GM18873 (cell line): ENCODE data around the gene NSMCE1.
A peak's percentile ranks its signal among the peaks of the same experiment; 100 is the strongest.

Source experiments
- ATAC-seq: cut with Tn5 transposase; IDR thresholded peaks from one replicate; pipeline ENCODE4 v1.9.1; 2021; ENCODE audit warnings: mild to moderate bottlenecking, moderate library complexity, moderate number of reproducible peaks; ENCODE audit not compliant: unreplicated experiment, low FRiP score

Gene NSMCE1

GRCh38 chr16:27245276-27246172 is 23.0 kb downstream of the NSMCE1 start:
- no peak for ATAC-seq

DNA sequence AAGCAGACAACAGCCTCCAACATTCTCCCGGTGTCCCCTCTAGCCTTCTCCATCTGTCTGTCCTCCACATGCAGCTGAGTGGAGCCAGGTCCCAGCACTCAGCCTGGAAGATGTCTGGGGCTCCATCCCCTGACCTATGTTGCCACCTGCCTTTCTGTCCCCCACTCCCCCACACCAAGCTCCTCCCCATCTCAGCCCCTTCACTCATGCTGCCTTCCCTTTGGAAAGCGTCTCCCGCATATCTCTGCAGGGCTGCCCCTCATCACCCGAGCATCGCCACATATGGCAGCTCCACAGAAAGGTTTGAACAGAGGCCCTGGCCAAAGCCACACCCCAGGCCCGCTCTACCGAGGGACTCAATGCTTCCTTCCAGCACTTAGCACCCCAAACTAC is 24.2 kb downstream of the NSMCE1 start:
- ATAC-seq: no peak

DNA sequence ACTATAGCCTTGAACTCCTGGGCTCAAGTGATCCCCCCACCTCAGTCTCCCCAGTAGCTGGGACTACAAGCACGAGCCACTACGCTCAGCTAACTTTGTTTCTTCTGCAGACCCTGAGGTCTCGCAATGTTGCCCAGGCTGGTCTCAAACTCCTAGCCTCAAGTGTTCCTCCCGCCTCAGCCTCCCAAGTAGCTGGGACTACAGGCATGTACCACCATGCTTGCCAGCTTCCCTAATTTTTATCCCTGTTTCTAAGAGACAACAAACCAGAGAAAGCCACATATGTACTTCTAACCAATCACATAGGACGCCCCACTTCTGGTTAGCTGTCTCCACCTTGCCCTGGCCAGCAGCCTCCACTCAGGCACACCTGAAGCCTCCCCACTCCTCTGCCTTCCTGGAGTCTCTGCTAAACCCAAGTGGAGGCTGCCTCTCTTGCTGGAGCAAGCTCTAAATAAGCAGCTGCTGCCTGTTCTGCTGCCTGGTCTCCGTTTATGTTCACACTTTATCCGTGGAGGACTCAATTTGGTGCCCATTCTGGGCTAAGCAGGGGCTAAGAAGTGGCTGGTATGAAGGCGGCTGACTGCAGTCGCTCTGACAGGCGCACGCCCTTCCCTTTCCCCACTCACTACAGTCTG is 24.7 kb downstream of the NSMCE1 start:
- ATAC-seq: no peak

DNA sequence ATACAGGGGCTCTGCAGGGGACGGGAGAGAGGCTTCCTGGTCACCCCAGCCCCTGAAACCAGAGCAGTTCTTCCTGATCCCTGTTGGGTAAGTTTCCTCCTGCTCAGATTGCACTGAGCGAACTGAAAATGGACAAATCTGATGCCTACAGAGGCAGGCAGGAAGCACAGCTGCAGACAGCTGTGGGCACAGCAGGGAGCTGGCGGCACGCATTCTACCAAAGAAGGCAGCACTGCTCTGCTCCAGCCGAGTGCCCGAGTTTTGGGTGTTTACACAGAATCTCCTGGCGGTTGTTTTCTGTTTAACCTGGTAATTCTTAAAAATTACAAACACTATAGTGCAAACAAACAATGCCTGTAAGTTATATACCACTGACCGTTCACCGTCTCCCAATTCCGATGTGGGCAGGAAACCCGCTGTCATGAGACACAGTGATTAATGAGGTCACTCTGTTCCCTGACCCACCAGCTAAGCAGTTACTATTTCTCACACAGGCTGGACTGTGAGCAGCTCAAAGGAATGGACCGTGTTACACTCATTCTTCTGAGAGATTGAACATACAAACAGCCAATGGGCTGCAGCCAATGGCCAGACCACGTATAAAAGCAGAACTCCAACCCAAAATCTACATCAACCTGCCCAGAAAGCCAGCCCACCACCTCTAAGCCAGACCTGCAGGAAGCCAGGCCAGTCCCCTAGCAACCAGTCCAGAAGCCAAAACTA is 25.5 kb downstream of the NSMCE1 start:
- ATAC-seq: no peak

- no peak for ATAC-seq
These were observed 26.2 kb downstream of the NSMCE1 start for GRCh38 chr16:27242398-27242797.

- ATAC-seq: no peak
These were observed 26.9 kb downstream of the NSMCE1 start for GRCh38 chr16:27241658-27242057.

DNA sequence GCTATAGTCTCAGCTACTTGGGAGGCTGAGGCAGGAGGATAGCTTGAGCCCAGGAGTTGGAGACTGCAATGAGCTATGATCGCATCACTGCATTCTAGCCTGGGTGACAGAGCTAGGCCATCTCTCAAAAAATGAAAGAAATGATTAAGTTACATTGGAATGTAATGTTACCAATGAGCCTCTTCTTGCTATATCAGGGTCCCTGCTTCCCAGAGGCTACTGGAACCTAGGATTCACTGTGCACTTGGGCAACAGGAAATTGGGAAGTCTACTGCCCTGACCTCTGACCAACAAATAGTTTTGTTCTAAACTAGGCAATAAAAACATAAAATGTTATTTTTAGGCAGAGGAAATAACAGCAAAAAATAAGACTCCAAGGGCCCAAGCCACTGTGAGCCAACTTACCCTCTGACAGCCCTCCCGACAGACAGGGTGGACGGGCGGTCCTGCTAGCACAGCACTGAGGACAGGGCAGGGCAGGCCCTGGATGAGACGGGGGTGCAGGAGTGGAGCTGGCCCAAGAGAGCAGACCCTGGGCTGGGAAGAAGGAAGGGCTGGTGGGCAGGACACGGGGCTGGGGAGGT is 27.5 kb downstream of the NSMCE1 start:
- ATAC-seq: no peak

DNA sequence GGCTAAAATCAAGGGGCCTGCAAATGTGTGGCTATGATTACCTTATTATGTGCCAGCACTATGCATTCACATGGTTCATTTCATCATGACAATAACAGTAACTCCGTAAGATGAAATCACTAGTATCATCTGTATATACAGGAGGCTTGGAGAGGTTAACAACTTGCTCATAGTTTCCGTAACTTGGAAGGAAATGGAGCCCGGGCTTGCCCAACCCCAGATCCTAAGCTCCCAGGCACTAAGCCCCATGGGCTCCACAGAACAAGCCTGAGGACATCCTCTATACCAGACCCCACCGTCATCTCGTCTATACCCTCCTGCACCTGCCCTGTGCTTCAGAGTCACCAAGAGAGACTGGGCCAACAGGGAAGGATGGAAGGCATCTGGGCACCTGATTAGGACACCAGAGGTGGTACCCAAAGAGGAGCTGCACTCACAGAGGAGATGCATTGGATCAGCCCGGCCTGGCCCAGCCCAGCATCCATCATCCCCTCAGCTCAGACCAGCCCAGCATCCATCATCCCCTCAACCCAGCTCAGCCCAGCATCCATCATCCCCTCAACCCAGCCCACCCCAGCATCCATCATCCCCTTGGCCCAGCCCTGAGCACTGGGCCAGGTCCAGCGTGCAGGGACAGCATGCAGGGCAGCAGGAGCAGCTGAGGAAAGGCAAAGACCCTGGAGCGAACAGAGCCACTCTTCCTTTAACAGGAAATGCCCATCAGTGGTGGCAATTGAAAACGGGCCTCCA is 28.5 kb downstream of the NSMCE1 start:
- no peak for ATAC-seq

DNA sequence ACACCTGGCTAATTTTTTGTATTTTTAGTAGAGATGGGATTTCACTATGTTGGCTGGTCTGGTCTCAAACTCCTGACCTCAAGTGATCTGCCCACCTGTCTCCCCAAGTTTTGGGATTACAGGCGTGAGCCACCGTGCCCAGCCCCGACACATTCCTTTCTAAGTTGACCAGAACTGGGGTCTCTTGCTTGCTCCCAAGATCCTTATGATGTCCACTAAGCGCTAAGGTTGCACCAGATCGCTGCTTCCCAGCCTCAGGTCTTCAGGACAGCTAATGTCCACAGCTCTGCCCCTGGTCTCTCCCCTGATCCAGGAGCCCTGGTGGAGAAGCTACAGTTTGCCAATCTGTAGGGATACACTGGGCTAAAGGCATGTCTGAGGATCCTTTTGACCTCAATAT is 29.5 kb downstream of the NSMCE1 start:
- no peak for ATAC-seq

GRCh38 chr16:27238591-27238990 is 30.0 kb downstream of the NSMCE1 start:
- ATAC-seq: no peak

DNA sequence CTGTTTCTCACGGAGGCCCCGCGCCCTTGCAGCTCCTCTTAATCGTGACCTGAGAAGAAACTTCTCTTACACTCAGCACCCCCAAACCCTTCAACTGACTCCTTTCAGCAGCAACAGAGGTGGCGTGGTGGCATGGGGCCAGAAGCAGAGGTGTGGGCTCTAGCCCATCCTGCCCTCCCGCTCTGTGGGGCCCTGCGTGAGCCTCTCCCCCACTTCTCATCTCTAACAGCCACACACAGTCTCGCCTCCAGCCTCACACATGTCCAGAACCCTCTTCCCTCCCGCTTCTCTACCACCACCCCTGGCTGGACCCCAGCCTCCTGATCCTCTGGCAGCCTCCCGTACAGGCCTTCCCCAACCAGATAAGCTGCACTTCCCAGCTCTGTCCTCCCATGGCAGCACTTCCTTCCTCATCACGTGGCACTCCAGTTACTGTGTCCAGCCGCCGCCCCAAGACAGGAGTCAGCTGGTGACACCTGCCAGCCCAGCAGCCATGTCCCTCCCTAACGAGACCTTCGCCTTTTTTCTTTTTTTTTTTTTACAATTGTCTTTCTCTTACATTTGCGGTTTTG is 30.5 kb downstream of the NSMCE1 start:
- ATAC-seq: no peak

DNA sequence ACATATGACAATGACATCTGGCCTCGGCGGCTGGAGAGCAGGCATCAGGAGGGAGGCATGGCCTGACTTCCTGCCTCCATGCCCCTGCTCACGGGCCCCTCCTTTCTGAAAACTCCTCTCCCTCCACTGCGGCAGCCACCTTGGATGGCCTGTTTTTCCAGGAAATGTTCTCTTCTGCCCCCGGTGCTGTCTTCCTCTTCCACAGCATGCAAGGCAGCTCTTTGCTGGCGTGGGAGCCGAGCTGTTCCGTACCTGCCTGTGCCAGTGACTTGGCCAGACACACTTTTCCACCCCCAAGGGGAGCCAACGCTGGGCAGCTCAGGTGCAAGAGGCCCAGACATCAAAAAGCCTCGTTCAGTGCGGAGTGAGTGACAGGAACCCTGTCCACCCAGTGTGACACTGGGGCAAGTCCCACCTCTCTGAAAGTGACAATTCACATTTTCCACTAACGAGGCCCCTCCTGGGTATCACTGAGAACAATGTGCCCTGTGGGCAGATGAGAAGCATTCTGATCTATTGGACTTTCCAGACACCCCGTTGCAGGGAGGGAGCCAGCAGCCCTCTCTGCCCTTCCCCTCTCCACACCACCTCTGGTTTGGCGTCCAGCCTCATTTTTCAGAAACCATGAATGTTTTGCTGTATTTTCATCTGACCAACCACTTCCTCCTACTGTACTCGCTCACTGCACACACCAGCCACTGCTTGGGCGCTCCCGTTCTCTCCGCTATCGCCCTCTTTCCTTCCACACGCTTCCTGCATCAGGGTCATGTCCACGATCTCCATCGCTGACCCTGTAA is 31.2 kb downstream of the NSMCE1 start:
- peak; percentile 48 for ATAC-seq

GRCh38 chr16:27236635-27237218 is 31.8 kb downstream of the NSMCE1 start:
- no peak for ATAC-seq

GRCh38 chr16:27235938-27236245 is 32.7 kb downstream of the NSMCE1 start:
- ATAC-seq: no peak

DNA sequence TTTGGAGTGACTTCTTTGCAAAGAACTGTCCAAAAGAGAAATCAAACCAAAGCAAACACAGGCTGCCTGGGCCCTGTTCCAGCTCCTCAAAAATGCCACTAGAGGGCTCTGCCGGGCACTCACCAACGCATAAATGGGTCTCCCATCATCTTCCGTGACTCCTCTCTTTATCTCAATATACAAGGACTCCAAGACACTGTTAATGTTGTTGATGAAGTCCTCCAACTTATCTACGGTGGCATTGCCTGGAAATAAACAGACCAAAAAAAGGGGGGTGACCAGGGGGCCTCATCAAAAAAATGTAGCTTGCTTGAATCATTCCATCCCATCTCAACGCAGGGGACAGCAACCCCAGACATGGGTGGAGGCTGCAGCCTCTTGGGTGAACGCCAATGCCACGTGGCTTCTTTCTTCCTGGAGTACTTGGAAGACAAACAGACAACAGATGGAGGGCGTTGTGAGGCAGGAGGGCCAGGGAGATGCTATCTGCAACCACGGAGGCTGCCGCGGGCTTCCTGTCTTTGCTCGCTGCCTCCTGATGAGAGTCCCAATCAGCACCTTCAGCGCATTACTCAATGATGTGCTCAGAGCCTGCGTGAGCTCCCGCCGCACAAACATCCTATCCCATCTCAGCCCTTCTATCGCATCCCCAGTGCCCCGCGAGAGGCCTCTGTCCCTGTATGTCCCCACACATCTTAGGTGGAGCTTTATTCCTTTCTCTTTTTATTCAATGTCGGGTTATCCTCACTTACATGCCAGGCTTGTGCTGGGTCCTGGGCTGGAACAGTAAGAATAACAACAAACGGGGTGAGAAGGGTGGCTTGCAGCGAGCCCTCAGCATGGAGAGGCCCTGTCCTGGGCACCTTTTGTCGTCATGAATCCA is 33.3 kb downstream of the NSMCE1 start:
- ATAC-seq: no peak

GRCh38 chr16:27234603-27235002 is 34.0 kb downstream of the NSMCE1 start:
- no peak for ATAC-seq

- ATAC-seq: no peak
These were observed 34.4 kb downstream of the NSMCE1 start for GRCh38 chr16:27234171-27234570.

GRCh38 chr16:27233731-27234130 is 34.8 kb downstream of the NSMCE1 start:
- ATAC-seq: no peak
